Right cardiac atrium (tissue), 5 donors: ENCODE measurements around the gene TASOR2. TPM values are rescaled to one million over a fixed set of nuclear protein-coding genes. Genes with fewer than 3 reads are reported as not detected.

ENCODE experiments used
- ATAC-seq, 2 donors: fragments of 200-7000 bp; cut with Tn5 transposase; one replicate each; pipeline versions ENCODE4 v1.8.0 to v1.9.1; 2020; ENCODE audit warnings: moderate library complexity in 2 of 2, mild to moderate bottlenecking in 1 of 2
- DNase-seq, 3 donors: peaks; one replicate each; pipeline ENCODE4 v3.0.0-alpha.2; 2020
- H3K27ac ChIP-seq: one replicate; pipeline ENCODE4 v1.5.1; 2013; ENCODE audit warnings: mild to moderate bottlenecking, low read length, control low read depth, moderate library complexity
- H3K27me3 ChIP-seq: one replicate; pipeline ENCODE4 v1.6.1; 2013; ENCODE audit not compliant: control insufficient read depth, insufficient read depth
- H3K4me1 ChIP-seq: one replicate; pipeline ENCODE4 v1.6.1; 2013; ENCODE audit warnings: low read length; ENCODE audit not compliant: control insufficient read depth, insufficient read depth
- H3K4me3 ChIP-seq: one replicate; pipeline ENCODE4 v1.5.1; 2013; ENCODE audit warnings: low read length, control low read depth
- H3K9me3 ChIP-seq: one replicate; pipeline ENCODE4 v1.6.1; 2013; ENCODE audit warnings: low read length; ENCODE audit not compliant: control insufficient read depth
- WGBS: extraction: QIAGEN DNeasy Blood & Tissue Kit; methylation state at CpG from one replicate; pipeline ENCODE4 v1.1.7; 2013; 5-methylcytosine and 5-hydroxymethylcytosine counted together
- intact Hi-C, 4 donors: fragments of 100-400 bp; cut with DNase I; formaldehyde crosslinking; loops; one replicate each; pipeline versions ENCODE4 v1.11.0 to v1.14.0; 2022 to 2023
- polyA plus RNA-seq: library from polyadenylated mRNA; stranded (reverse); fragments of 200-250 nt; gene quantifications from one replicate; pipeline ENCODE4 v1.2.3, GENCODE V29; 2013
- total RNA-seq, 4 donors: library from RNA; stranded (reverse); fragmentation: NEBNext Ultra II Directional; extraction: Animal tissue kit (Norgen Biotek cat#: 25700); gene quantifications; one replicate each; pipeline ENCODE4 v1.2.1, GENCODE V29; 2021
- donor health status: healthy with polysubstance abuse.
- donor health status: DM: no; HTN: yes; CAD: no.
- donor health status: DM: no; HTN: no; CAD: no.
- donor health status: DM: no; HTN: yes; CAD: no; lungs with severe emphysema.
- donor health status: DM: yes; HTN: yes; CAD: no.

Gene TASOR2
- total and polyA plus RNA-seq, 5 donors, result 9.7 to 51.7 (median 48.7) TPM

GRCh38 chr10:5685764-5686240 lies 1.2 kb downstream of the TASOR2 start:
- no peaks in the 10 kb centered on the region for H3K27me3 ChIP-seq
- H3K4me1 ChIP-seq, result no peaks in the 10 kb centered on the region
- no peaks in the 10 kb centered on the region for H3K9me3 ChIP-seq
- ATAC-seq (no peak), DNase-seq (no peak)
- whole genome bisulfite sequencing, result 4% methylated on average over 10 of the region's 10 CpGs
- H3K27ac ChIP-seq, result peak overlapping the region; percentile 79
- H3K4me3 ChIP-seq, result peak overlapping the region; percentile 80
- intact Hi-C loops, result loop anchor here in 2 of 4 donors (10.0 kb wide), 1 partner anchor 189 kb away; no protein-coding TSS in a partner anchor

- H3K27ac ChIP-seq, result no peak overlapping the region
- H3K4me3 ChIP-seq, result no peak overlapping the region
- H3K9me3 ChIP-seq, result no peaks in the 10 kb centered on the region
- no peaks in the 10 kb centered on the region for H3K27me3 ChIP-seq
- H3K4me1 ChIP-seq, result peaks cover 6% of the 10 kb centered on the region
- intact Hi-C loops, result loop anchor here in 2 of 4 donors (10.0 kb wide), 1 partner anchor 186 kb away; no protein-coding TSS in a partner anchor
- ATAC-seq (no peak), DNase-seq (no peak)
- 96% methylated on average over 3 of the region's 3 CpGs for WGBS
Observed at GRCh38 chr10:5688587-5688986, 3.9 kb downstream of the TASOR2 start.

- H3K27ac ChIP-seq, result no peak overlapping the region
- DNase-seq (no peak), ATAC-seq (no peak)
- H3K9me3 ChIP-seq, result no peaks in the 10 kb centered on the region
- peaks cover 6% of the 10 kb centered on the region for H3K4me1 ChIP-seq
- H3K4me3 ChIP-seq, result no peak overlapping the region
- 91% methylated on average over 8 of the region's 8 CpGs for whole genome bisulfite sequencing
- no peaks in the 10 kb centered on the region for H3K27me3 ChIP-seq
- intact Hi-C loops, result loop anchor here in 1 of 4 donors (10.0 kb wide), 1 partner anchor 83 kb away; no protein-coding TSS in a partner anchor
Observed at GRCh38 chr10:5691786-5692185, 7.1 kb downstream of the TASOR2 start.

GRCh38 chr10:5692461-5693358 lies 8.1 kb downstream of the TASOR2 start:
- ATAC-seq, result peak; percentile 86 to 89
- peak overlapping the region; percentile 44 for H3K4me3 ChIP-seq
- intact Hi-C loops, result loop anchor here in 1 of 4 donors (10.0 kb wide), 1 partner anchor 82 kb away; no protein-coding TSS in a partner anchor
- H3K4me1 ChIP-seq, result peaks cover 6% of the 10 kb centered on the region
- H3K9me3 ChIP-seq, result no peaks in the 10 kb centered on the region
- DNase-seq, result peak; percentile 33 to 81 (median 75)
- 10% methylated on average over 49 of the region's 49 CpGs for WGBS
- H3K27me3 ChIP-seq, result no peaks in the 10 kb centered on the region
- no peak overlapping the region for H3K27ac ChIP-seq

- ATAC-seq (no peak), DNase-seq (no peak)
- Histone ChIP-seq H3K4me1 (peaks cover 6% of the 10 kb centered on the region), H3K27me3 (no peaks in the 10 kb centered on the region), H3K27ac (no peak overlapping the region), H3K9me3 (no peaks in the 10 kb centered on the region), H3K4me3 (no peak overlapping the region)
- intact Hi-C loops, result loop anchor here in 1 of 4 donors (10.0 kb wide), 1 partner anchor 80 kb away; no protein-coding TSS in a partner anchor
- 67% methylated on average over 1 of the region's 1 CpG for WGBS
Observed at GRCh38 chr10:5694573-5694972, 9.9 kb downstream of the TASOR2 start.

- DNase-seq (no peak), ATAC-seq (no peak)
- 92% methylated on average over 2 of the region's 2 CpGs for WGBS
- Histone ChIP-seq H3K27me3 (no peaks in the 10 kb centered on the region), H3K9me3 (no peaks in the 10 kb centered on the region), H3K4me1 (peaks cover 5% of the 10 kb centered on the region), H3K27ac (no peak overlapping the region), H3K4me3 (no peak overlapping the region)
- intact Hi-C loops, result loop anchor here in 1 of 4 donors (10.0 kb wide), 1 partner anchor 77 kb away; no protein-coding TSS in a partner anchor
Observed at GRCh38 chr10:5697342-5697741, 12.7 kb downstream of the TASOR2 start.

GRCh38 chr10:5698062-5698461 lies 13.4 kb downstream of the TASOR2 start:
- intact Hi-C loops, result loop anchor here in 1 of 4 donors (10.0 kb wide), 1 partner anchor 77 kb away; no protein-coding TSS in a partner anchor
- Histone ChIP-seq H3K4me1 (peaks cover 1% of the 10 kb centered on the region), H3K9me3 (no peaks in the 10 kb centered on the region), H3K27ac (no peak overlapping the region), H3K4me3 (no peak overlapping the region), H3K27me3 (no peaks in the 10 kb centered on the region)
- 91% methylated on average over 1 of the region's 1 CpG for WGBS
- no peak for ATAC-seq
- no peak for DNase-seq

GRCh38 chr10:5708356-5708755 lies 23.7 kb downstream of the TASOR2 start:
- ATAC-seq (no peak), DNase-seq (no peak)
- Histone ChIP-seq H3K4me1 (no peaks in the 10 kb centered on the region), H3K27ac (no peak overlapping the region), H3K27me3 (no peaks in the 10 kb centered on the region), H3K4me3 (no peak overlapping the region), H3K9me3 (no peaks in the 10 kb centered on the region)
- intact Hi-C loops, result no loop called here

- intact Hi-C loops, result no loop called here
- H3K4me1 ChIP-seq, result no peaks in the 10 kb centered on the region
- no peak overlapping the region for H3K27ac ChIP-seq
- no peaks in the 10 kb centered on the region for H3K9me3 ChIP-seq
- ATAC-seq (no peak), DNase-seq (no peak)
- WGBS, result 81% methylated on average over 2 of the region's 2 CpGs
- H3K4me3 ChIP-seq, result no peak overlapping the region
- no peaks in the 10 kb centered on the region for H3K27me3 ChIP-seq
Observed at GRCh38 chr10:5709865-5710264, 25.2 kb downstream of the TASOR2 start.

- Histone ChIP-seq H3K27me3 (no peaks in the 10 kb centered on the region), H3K4me1 (no peaks in the 10 kb centered on the region), H3K27ac (no peak overlapping the region), H3K4me3 (no peak overlapping the region), H3K9me3 (no peaks in the 10 kb centered on the region)
- no peak for DNase-seq
- ATAC-seq, result no peak
- intact Hi-C loops, result no loop called here
- 53% methylated on average over 1 of the region's 1 CpG for WGBS
Observed at GRCh38 chr10:5710859-5711258, 26.2 kb downstream of the TASOR2 start.

GRCh38 chr10:5711642-5712041 lies 27.0 kb downstream of the TASOR2 start:
- intact Hi-C loops, result no loop called here
- DNase-seq (no peak), ATAC-seq (peak in 1 of 2 donors; percentile 26)
- Histone ChIP-seq H3K4me1 (no peaks in the 10 kb centered on the region), H3K4me3 (peak overlapping the region; percentile 42), H3K27ac (no peak overlapping the region), H3K27me3 (no peaks in the 10 kb centered on the region), H3K9me3 (no peaks in the 10 kb centered on the region)
- 56% methylated on average over 4 of the region's 4 CpGs for WGBS
